Osteocyte (in vitro differentiated cells): ENCODE measurements around the gene EIF4G3. TPM values are rescaled to one million over a fixed set of nuclear protein-coding genes. Genes with fewer than 3 reads are reported as not detected.

ENCODE experiments used
- DNase-seq: peaks from one replicate; pipeline ENCODE4 v3.0.0; 2021; ENCODE audit warnings: mixed read lengths; ENCODE audit not compliant: unreplicated experiment; ENCODE audit errors: extremely low spot score
- H3K27ac Mint-ChIP-seq: one replicate; pipeline ENCODE4 v1.8.0; 2021; ENCODE audit warnings: mild to moderate bottlenecking, mixed read lengths; ENCODE audit not compliant: unreplicated experiment
- H3K27me3 Mint-ChIP-seq: one replicate; pipeline ENCODE4 v1.8.0; 2021; ENCODE audit warnings: mixed read lengths; ENCODE audit not compliant: unreplicated experiment
- H3K36me3 Mint-ChIP-seq: one replicate; pipeline ENCODE4 v1.8.0; 2021; ENCODE audit warnings: mixed read lengths; ENCODE audit not compliant: unreplicated experiment
- H3K4me1 Mint-ChIP-seq: one replicate; pipeline ENCODE4 v1.8.0; 2021; ENCODE audit warnings: mixed read lengths; ENCODE audit not compliant: unreplicated experiment
- H3K4me3 Mint-ChIP-seq: one replicate; pipeline ENCODE4 v1.8.0; 2021; ENCODE audit warnings: mild to moderate bottlenecking, moderate library complexity, mixed read lengths; ENCODE audit not compliant: unreplicated experiment
- H3K9me3 Mint-ChIP-seq: one replicate; pipeline ENCODE4 v1.8.0; 2021; ENCODE audit warnings: mixed read lengths; ENCODE audit not compliant: unreplicated experiment
- CTCF ChIP-seq: fragments of 200-600 bp; sonication (generic); IDR thresholded peaks from 2 replicates; pipeline ENCODE4 v1.5.0; 2021; ENCODE audit warnings: antibody characterized with exemption, mild to moderate bottlenecking, moderate library complexity
- total RNA-seq: library from RNA; stranded (reverse); gene quantifications from 2 replicates; pipeline ENCODE4 v1.2.1, GENCODE V29; 2021

EIF4G3 gene
- total RNA-seq, 1 donor from 2014 or later, result 81.9 TPM

DNA sequence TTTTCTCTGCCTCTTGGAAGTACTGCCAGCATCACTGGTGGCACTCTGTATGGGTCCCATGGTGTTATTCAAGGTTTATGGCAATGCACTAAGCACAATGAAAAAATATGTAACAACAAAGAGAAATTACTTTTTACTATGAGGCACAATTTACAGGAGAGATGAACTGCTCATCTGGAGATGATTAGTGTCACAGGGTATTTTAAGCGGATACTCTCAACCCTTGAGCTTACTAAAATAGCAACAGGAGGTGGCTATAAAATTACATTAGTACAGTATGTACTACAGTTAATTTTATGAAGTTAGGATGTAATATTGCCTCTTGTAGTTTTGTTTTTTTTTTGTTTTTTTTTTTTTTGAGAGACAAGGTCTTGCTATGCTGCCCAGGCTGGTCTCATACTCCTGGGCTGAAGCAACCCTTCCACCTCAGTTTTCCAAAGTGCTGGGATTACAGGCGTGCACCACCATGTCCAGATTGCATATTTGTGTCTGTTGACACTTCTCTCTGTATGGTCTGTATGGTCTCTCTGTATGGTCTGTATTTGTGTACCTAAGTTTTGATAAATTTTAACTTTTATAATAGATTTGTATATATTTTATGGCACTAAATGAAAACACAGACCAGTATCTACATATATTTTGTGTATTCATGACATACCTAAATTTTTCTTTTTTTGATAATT is 214.0 kb downstream of the EIF4G3 start:
- no peak for TF ChIP-seq CTCF
- no peak overlapping the region for H3K4me3 Mint-ChIP-seq
- DNase-seq, result no peak
- peaks cover 16% of the 10 kb centered on the region for H3K36me3 Mint-ChIP-seq
- peak overlapping the region; percentile 54 for H3K27ac Mint-ChIP-seq
- no peaks in the 10 kb centered on the region for H3K27me3 Mint-ChIP-seq
- H3K9me3 Mint-ChIP-seq, result no peaks in the 10 kb centered on the region
- H3K4me1 Mint-ChIP-seq, result peaks cover 37% of the 10 kb centered on the region

DNA sequence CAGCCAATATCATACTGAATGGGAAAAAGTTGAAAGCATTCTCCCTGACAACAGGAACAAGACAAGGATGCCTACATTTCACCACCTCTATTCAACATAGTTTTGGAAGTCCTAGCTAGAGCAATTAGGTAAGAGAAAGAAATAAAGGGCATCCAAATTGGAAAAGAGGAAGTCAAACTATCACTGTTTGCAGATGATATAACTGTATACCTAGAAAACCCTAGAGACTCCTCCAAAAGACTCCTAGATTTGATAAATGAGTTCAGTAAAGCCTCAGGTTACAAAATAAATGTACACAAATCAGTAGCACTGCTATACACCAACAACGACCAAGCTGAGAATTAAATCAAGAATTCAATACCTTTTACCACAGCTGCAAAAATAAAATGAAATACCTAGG is 218.3 kb downstream of the EIF4G3 start:
- Mint-ChIP-seq H3K4me3 (no peak overlapping the region), H3K4me1 (peaks cover 30% of the 10 kb centered on the region), H3K36me3 (peaks cover 16% of the 10 kb centered on the region), H3K9me3 (no peaks in the 10 kb centered on the region), H3K27me3 (no peaks in the 10 kb centered on the region), H3K27ac (no peak overlapping the region)
- DNase-seq, result no peak
- no peak for TF ChIP-seq CTCF

- H3K36me3 Mint-ChIP-seq, result peaks cover 20% of the 10 kb centered on the region
- no peaks in the 10 kb centered on the region for H3K27me3 Mint-ChIP-seq
- TF ChIP-seq CTCF, result no peak
- H3K4me1 Mint-ChIP-seq, result peaks cover 17% of the 10 kb centered on the region
- no peak overlapping the region for H3K4me3 Mint-ChIP-seq
- H3K27ac Mint-ChIP-seq, result no peak overlapping the region
- H3K9me3 Mint-ChIP-seq, result no peaks in the 10 kb centered on the region
- no peak for DNase-seq
Measured at GRCh38 chr1:20956272-20956671, 220.4 kb downstream of the EIF4G3 start.

DNA sequence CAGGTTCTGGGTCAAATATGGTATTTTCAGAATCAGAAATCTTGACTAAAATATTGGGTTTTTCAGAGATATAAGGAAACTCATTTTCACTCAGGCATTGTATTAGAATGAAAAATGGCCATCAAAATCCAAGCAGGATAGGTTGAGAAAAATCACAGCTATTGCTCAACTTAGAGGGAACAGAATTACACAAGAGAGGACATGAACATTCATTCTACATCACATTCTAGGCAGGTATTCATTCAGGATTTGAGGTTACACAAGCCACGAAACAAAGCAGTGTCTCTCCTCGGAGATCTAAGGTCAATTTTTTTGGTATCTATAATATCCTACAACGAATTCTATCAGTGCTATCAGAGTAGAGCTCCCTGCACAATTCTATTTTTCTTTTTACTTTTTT is 226.0 kb downstream of the EIF4G3 start:
- Mint-ChIP-seq H3K9me3 (no peaks in the 10 kb centered on the region), H3K27me3 (no peaks in the 10 kb centered on the region), H3K36me3 (peaks cover 33% of the 10 kb centered on the region), H3K27ac (no peak overlapping the region), H3K4me3 (no peak overlapping the region), H3K4me1 (no peaks in the 10 kb centered on the region)
- no peak for DNase-seq
- TF ChIP-seq CTCF, result no peak

DNA sequence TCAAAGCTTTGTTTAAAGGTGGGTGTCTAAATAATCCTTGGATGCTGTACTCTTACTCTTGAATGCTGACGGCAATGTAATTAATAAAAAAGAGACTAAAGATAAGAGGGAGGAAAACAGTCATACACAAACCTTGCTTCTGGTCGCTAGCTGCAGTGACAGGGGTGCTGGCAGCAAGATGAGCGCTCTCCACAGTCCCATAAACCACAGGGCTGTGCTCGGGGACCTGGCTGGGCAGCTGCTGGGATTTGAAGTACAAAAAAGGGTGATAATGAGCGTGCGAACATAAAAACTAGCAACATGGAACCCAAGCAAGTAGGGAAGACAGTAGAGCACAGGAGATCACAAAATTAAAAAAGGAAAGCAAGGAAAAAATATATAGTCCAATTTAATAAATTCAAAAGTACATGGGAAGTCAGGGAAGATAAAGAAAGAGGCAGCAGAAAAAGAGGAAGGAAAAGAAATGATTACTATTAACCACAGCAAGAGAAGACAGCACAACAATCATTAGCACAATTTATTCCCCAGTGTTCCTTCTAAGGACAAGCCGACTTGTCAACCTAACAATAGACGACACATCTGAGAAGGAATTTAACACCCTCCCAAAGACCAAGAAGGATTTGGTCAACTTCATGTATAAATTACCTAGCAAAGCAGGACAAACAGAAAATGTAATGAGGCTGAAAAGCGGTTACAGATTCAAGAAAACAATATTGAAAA is 226.7 kb downstream of the EIF4G3 start:
- Mint-ChIP-seq H3K27me3 (no peaks in the 10 kb centered on the region), H3K27ac (no peak overlapping the region), H3K4me3 (no peak overlapping the region), H3K4me1 (no peaks in the 10 kb centered on the region), H3K9me3 (no peaks in the 10 kb centered on the region), H3K36me3 (peaks cover 33% of the 10 kb centered on the region)
- DNase-seq, result no peak
- no peak for TF ChIP-seq CTCF
